ENCODE measurements around the gene TNNC1. TPM values are rescaled to one million over a fixed set of nuclear protein-coding genes. Genes with fewer than 3 reads are reported as not detected.

The TNNC1 gene
- total and polyA plus RNA-seq, 10 of the 15 experiments (the other 5 are each of a cell fraction or from before 2014, with no cell fraction given), result 0.13 to 1.3 (median 0.53) TPM; not detected in 2

DNA sequence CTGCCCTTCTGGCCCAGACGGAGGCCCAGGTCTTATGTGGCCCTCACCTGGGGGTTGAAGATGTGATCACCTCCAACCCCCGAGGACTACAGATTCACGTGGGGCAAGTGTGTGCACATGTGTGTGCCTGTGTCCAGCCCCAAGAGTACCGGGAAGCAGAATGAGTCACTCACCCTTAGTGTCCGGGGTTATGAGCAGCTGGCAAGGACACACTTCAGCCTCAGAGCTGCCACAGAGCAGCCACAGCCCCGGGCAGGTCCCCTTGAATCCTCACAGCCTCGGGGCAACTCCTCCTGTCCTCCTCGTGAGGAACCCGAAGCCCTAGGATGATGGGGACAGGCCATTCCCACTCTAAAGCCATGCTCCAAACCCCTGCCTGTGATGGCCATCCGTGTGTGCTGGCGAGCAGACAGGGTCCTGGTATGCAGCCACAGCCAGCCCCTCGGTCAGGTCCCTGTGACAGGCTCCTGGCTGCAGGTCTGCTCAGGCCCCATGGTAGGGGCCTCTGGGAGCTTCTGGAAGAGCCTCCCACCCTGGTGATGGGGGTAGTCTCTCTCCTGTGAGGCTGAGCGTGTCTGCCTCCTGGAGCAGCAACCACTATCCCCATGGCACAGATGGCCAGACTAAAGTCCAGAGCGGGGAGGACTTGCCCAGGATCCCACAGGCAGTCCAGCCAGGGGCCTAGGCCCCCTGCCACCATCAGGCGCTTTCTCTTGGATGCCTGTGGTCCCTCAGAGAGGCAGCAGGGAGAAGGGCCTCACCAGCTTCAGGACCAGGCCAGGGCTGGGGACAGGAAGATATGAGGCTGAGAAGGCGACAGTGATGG is 42.1 kb upstream of the TNNC1 start (continued):
- no peak for TF ChIP-seq CBFB (IDR thresholded peaks at IDR 0.05; ENCODE audit: low read depth)
- TF ChIP-seq MYC (IDR thresholded peaks at IDR 0.05; ENCODE audit: insufficient read depth, insufficient read length, insufficient replicate concordance, low read length, severe bottlenecking), result no peak
- no peak for TF ChIP-seq TCF3 (IDR thresholded peaks at IDR 0.05; ENCODE audit: borderline replicate concordance, insufficient read depth, low read depth, low read length)
- no peak for TF ChIP-seq RFX5 (IDR thresholded peaks at IDR 0.05; ENCODE audit: low read depth, low read length)
- TF ChIP-seq CEBPZ (IDR thresholded peaks at IDR 0.05; ENCODE audit: low read depth, low read length), result no peak
- no peak for TF ChIP-seq SIN3A (IDR thresholded peaks at IDR 0.05; ENCODE audit: low read depth, low read length)

DNA sequence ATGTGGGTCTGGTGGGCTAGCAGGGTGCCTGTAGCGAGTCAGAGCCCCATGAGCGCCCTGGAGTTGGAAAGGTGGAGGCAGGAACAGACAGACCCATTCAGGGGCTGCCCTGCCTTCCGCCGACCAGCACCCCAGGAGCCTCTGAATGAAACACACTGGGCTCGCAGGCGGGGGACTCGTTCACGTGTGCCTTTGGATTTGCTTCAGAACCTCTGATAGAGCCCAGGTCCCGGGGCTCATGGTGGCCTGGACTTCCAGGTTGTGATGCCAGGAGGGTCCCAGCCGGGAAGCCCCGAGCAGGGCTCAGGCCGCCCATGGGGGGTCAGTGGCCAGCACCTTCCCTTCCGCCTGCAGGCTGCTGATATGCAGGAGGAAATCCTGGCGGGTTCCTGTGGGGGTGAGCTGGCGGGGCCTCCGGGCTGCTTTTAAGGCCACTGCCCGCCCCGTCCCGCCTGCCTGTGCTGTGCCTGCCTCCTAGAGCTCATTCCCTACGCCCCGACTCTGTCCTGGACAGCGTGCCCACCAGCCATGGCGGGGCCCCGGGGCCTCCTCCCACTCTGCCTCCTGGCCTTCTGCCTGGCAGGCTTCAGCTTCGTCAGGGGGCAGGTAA is 41.1 kb upstream of the TNNC1 start, which contains the start of gene STAB1:
Gene STAB1 (plus strand): TSS at position 453 of the 610 bp plus-strand sequence. CDS start 76 bp downstream, at position 529.
- RAD21 ChIA-PET (ENCODE audit: unreplicated experiment), result no interaction called here
- POLR2A ChIA-PET, result no interaction called here
- WGBS (ENCODE audit: insufficient coverage, insufficient replicate concordance, low lambda C conversion rate, missing lambda C conversion rate), result 39% methylated on average over 25 of the region's 25 CpGs
- H3K27ac ChIP-seq (ENCODE audit: control insufficient read depth, insufficient read depth), result no peak within 1 kb of the TSS
- TF ChIP-seq PAX8 (IDR thresholded peaks at IDR 0.05) (no peak), CREM (IDR thresholded peaks at IDR 0.05; ENCODE audit: low read depth) (no peak), EGR1 (IDR thresholded peaks at IDR 0.05; ENCODE audit: borderline replicate concordance in 1 of 2, low read depth in 2 of 2, low read length in 2 of 2) (no peak), MXI1 (IDR thresholded peaks at IDR 0.05; ENCODE audit: low read depth, low read length) (no peak), EED (IDR thresholded peaks at IDR 0.05; ENCODE audit: low read depth) (no peak), ZNF622 (IDR thresholded peaks at IDR 0.05) (no peak), CBX3 (IDR thresholded peaks at IDR 0.05; ENCODE audit: borderline replicate concordance, low read depth) (no peak), ZNF687 (IDR thresholded peaks at IDR 0.05) (no peak)
- SMC1A ChIA-PET (ENCODE audit: uncharacterized antibody, unreplicated experiment), result no interaction called here
- no TSS peak for BruUV-seq (replicated peaks)
- no peak within 1 kb of the TSS for H3K4me3 ChIP-seq
- H3K27me3 ChIP-seq (replicated peaks in 1 of 2; ENCODE audit: control insufficient read depth in 2 of 2, insufficient read depth in 2 of 2, low read length in 1 of 2), result no peaks in the 10 kb centered on the region
- H3K9ac ChIP-seq (ENCODE audit: control insufficient read depth, insufficient read depth, low read length), result no peak within 1 kb of the TSS
- H3K4me1 ChIP-seq (ENCODE audit: control insufficient read depth, insufficient read depth, low read length), result no peaks in the 10 kb centered on the region
- H3K79me2 ChIP-seq (ENCODE audit: control insufficient read depth, insufficient read depth, low read length), result no peaks in the 10 kb centered on the region
- in situ Hi-C loops (cut with MboI) (no loop called here), intact Hi-C loops (cut with micrococcal nuclease; ENCODE audit: unreplicated experiment) (no loop called here)
- no peaks in the 10 kb centered on the region for H3K9me3 ChIP-seq (replicated peaks; ENCODE audit: control insufficient read depth, insufficient read depth, low read length)
- CTCF ChIA-PET, result interaction anchor here (0.7 kb wide), 1 partner anchor 13 kb away, joined by 3 read pairs; no protein-coding TSS in a partner anchor
- H3K4me2 ChIP-seq (ENCODE audit: control insufficient read depth, insufficient read depth), result no peak within 1 kb of the TSS
- ATAC-seq, result no peak
- H4K20me1 ChIP-seq (ENCODE audit: control insufficient read depth, insufficient read depth), result no peaks in the 10 kb centered on the region
- no peak within 1 kb of the TSS for H2AFZ ChIP-seq (ENCODE audit: control insufficient read depth, low read depth, low read length)
- no peak for FAIRE-seq
- peaks cover 0 to 12% of the 10 kb centered on the region in 2 experiments; a peak in 3 of 4 replicates for H3K36me3 ChIP-seq (ENCODE audit: control insufficient read depth in 2 of 2, insufficient read depth in 2 of 2, low read length in 1 of 2)
- DNase-seq (ENCODE audit: low read depth, low spot score), result no peak
